Neural cell (in vitro differentiated cells): ENCODE measurements around the gene MAML2. TPM values are rescaled to one million over a fixed set of nuclear protein-coding genes. Genes with fewer than 3 reads are reported as not detected.
"Not testable (repeated sequence)": the region's sequence is repeated elsewhere in the genome, so short reads cannot be mapped to it uniquely, and the experiment has no call there.

Experiments
- H2AFZ ChIP-seq: fragments of 200-600, 300-800 bp; sonication (generic), shearing (Covaris generic); 2 replicates; pipeline ENCODE4 v1.6.0; 2014; ENCODE audit warnings: low read depth, mild to moderate bottlenecking, antibody characterized with exemption, low read length, moderate library complexity
- H3F3A ChIP-seq: fragments of 200-600 bp; shearing (Covaris generic); 2 replicates; pipeline ENCODE4 v1.6.1; 2016; ENCODE audit warnings: mild to moderate bottlenecking, moderate library complexity, mixed read lengths, antibody characterized with exemption, low read length; ENCODE audit not compliant: insufficient read depth, poor library complexity, severe bottlenecking
- H3K27ac ChIP-seq: fragments of 200-600, 300-800 bp; sonication (generic), shearing (Covaris generic); 2 replicates; pipeline ENCODE4 v1.5.1; 2014; ENCODE audit warnings: mild to moderate bottlenecking, low read length, moderate library complexity
- H3K27me3 ChIP-seq: fragments of 300-800, 200-600 bp; sonication (generic), shearing (Covaris generic); 2 replicates; pipeline ENCODE4 v1.6.0; 2014; ENCODE audit warnings: mild to moderate bottlenecking, low read depth, low read length, moderate library complexity; ENCODE audit not compliant: insufficient read depth
- H3K36me3 ChIP-seq: fragments of 300-800, 200-600 bp; sonication (generic), shearing (Covaris generic); 2 replicates; pipeline ENCODE4 v1.5.1; 2014; ENCODE audit warnings: mild to moderate bottlenecking, antibody characterized with exemption, low read length, moderate library complexity; ENCODE audit not compliant: insufficient read depth
- H3K4me2 ChIP-seq: fragments of 300-800, 200-600 bp; sonication (generic), shearing (Covaris generic); 2 replicates; pipeline ENCODE4 v1.6.0; 2014; ENCODE audit warnings: mild to moderate bottlenecking, low read length
- H3K4me3 ChIP-seq: fragments of 300-800, 200-600 bp; sonication (generic), shearing (Covaris generic); 2 replicates; pipeline ENCODE4 v1.5.1; 2014; ENCODE audit warnings: mild to moderate bottlenecking, low read length, moderate library complexity
- H3K79me2 ChIP-seq: fragments of 200-600 bp; shearing (Covaris generic); replicated peaks from 2 replicates; pipeline ENCODE4 v1.6.0; 2014; ENCODE audit warnings: mild to moderate bottlenecking, low read length, moderate library complexity; ENCODE audit not compliant: insufficient read depth
- H3K9ac ChIP-seq: fragments of 300-800, 200-600 bp; sonication (generic), shearing (Covaris generic); 2 replicates; pipeline ENCODE4 v1.6.1; 2016; ENCODE audit warnings: mild to moderate bottlenecking, low read length, mixed read lengths
- H3K9me2 ChIP-seq: fragments of 200-600 bp; shearing (Covaris generic); 2 replicates; pipeline ENCODE4 v1.6.1; 2016; ENCODE audit warnings: mild to moderate bottlenecking, low read length, mixed read lengths; ENCODE audit not compliant: insufficient read depth
- H3K9me3 ChIP-seq: fragments of 200-600, 300-800 bp; sonication (generic), shearing (Covaris generic); 2 replicates; pipeline ENCODE4 v1.6.1; 2016; ENCODE audit warnings: mild to moderate bottlenecking, mixed run types, low read length, moderate library complexity, mixed read lengths
- H4K20me1 ChIP-seq: fragments of 200-600 bp; shearing (Covaris generic); 2 replicates; pipeline ENCODE4 v1.6.1; 2016; ENCODE audit warnings: mild to moderate bottlenecking, mixed run types; ENCODE audit not compliant: insufficient read depth
- EP300 ChIP-seq: fragments of 450-650 bp; conservative IDR thresholded peaks from 2 replicates; pipeline ENCODE4 v1.6.1; 2014; ENCODE audit warnings: antibody characterized with exemption, mild to moderate bottlenecking, moderate library complexity; ENCODE audit not compliant: poor library complexity, severe bottlenecking
- EZH2 ChIP-seq: fragments of 200-600, 300-800 bp; shearing (Covaris generic), sonication (generic); IDR thresholded peaks from 2 replicates; pipeline ENCODE4 v1.6.1; 2014; ENCODE audit warnings: antibody characterized with exemption, low read length, borderline replicate concordance, mild to moderate bottlenecking; ENCODE audit not compliant: insufficient read depth, poor library complexity, severe bottlenecking
- MXI1 ChIP-seq: fragments of 450-650 bp; conservative IDR thresholded peaks from 2 replicates; pipeline ENCODE4 v1.6.1; 2014; ENCODE audit warnings: antibody characterized with exemption, mild to moderate bottlenecking; ENCODE audit not compliant: poor library complexity, severe bottlenecking
- POLR2AphosphoS5 ChIP-seq: IDR thresholded peaks from 2 replicates; pipeline ENCODE4 v1.6.1; 2012
- RAD21 ChIP-seq: fragments of 450-650 bp; conservative IDR thresholded peaks from 2 replicates; pipeline ENCODE4 v1.6.1; 2014; ENCODE audit warnings: antibody characterized with exemption, mild to moderate bottlenecking, moderate library complexity
- SMC3 ChIP-seq: fragments of 450-650 bp; conservative IDR thresholded peaks from 2 replicates; pipeline ENCODE4 v1.6.1; 2014; ENCODE audit warnings: antibody characterized with exemption, mild to moderate bottlenecking, moderate library complexity; ENCODE audit not compliant: poor library complexity
- TAF1 ChIP-seq: IDR thresholded peaks from 2 replicates; pipeline ENCODE4 v1.6.1; 2012; ENCODE audit warnings: low read depth
- polyA plus RNA-seq: library from polyadenylated mRNA; depleted of rRNA; stranded (reverse); fragments of >200 nt; gene quantifications from 2 replicates; pipeline ENCODE4 v1.2.3, GENCODE V29; 2014
- TF ChIP-seq, protein P1 (sequence below): IDR thresholded peaks from 2 replicates; pipeline ENCODE4 v1.6.1; 2012; ENCODE audit warnings: borderline replicate concordance
- TF ChIP-seq, protein P2 (sequence below): fragments of 450-650 bp; IDR thresholded peaks from 2 replicates; pipeline ENCODE4 v1.5.1; 2014; ENCODE audit warnings: antibody characterized with exemption, mild to moderate bottlenecking, moderate library complexity; ENCODE audit not compliant: poor library complexity, severe bottlenecking

Gene MAML2
- polyA plus RNA-seq, 1 donor from 2014 or later, result 3.6 TPM

DNA sequence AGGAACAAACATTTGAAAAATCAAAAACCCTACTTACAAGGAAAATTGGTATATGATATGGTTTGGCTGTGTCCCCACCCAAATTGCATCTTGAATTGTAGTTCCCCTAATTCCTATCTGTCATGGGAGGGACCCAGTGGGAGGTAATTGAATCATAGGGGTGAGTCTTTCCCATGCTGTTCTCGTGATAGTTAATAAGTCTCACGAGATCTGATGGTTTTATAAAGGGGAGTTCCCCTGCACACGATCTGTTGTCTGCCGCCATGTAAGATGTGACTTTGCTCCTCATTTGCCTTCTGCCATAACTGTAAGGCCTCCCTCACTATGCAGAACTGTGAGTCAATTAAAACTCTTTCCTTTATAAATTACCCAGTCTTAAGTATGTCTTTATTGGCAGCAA lies 74.5 kb downstream of the MAML2 start:
- not testable (repeated sequence) for H3K4me3 ChIP-seq, H3K27me3 ChIP-seq, H3K9ac ChIP-seq, H4K20me1 ChIP-seq, H2AFZ ChIP-seq, H3K27ac ChIP-seq, H3K9me2 ChIP-seq, H3K9me3 ChIP-seq, H3K79me2 ChIP-seq, H3K4me2 ChIP-seq, H3K36me3 ChIP-seq, H3F3A ChIP-seq

DNA sequence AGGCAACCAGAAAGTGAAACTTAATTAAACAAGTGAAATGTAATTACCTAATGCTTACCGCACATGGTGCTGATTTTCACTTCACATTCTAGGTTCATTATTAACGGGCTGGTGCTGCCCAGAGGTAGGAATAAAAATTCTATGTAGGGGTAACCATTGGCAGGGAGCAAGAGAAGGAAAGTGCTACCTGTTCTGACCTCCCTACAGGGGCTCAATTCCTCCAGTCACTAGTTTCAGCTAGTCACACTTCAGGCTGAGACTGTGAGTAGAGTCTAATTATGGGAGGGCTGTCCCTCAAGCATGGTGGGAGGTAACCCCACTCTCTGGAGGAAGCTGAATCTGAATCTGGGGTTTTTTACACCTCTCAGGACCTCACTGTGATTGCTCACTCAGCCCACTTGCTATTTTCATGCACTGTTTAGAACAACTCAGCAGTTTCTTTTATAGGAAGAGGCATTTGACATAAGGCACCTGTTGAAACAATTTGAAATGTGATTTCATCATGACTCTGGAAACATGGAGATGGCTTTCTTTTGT lies 75.4 kb downstream of the MAML2 start:
- Histone ChIP-seq H3K27me3 (no peaks in the 10 kb centered on the region), H4K20me1 (no peaks in the 10 kb centered on the region), H3F3A (no peaks in the 10 kb centered on the region), H3K4me3 (no peak overlapping the region), H3K79me2 (no peaks in the 10 kb centered on the region), H3K36me3 (no peaks in the 10 kb centered on the region), H3K4me2 (no peak overlapping the region), H2AFZ (no peak overlapping the region), H3K9me2 (no peaks in the 10 kb centered on the region), H3K9me3 (no peaks in the 10 kb centered on the region), H3K27ac (no peak overlapping the region), H3K9ac (no peak overlapping the region)
- TF ChIP-seq, protein P1, sequence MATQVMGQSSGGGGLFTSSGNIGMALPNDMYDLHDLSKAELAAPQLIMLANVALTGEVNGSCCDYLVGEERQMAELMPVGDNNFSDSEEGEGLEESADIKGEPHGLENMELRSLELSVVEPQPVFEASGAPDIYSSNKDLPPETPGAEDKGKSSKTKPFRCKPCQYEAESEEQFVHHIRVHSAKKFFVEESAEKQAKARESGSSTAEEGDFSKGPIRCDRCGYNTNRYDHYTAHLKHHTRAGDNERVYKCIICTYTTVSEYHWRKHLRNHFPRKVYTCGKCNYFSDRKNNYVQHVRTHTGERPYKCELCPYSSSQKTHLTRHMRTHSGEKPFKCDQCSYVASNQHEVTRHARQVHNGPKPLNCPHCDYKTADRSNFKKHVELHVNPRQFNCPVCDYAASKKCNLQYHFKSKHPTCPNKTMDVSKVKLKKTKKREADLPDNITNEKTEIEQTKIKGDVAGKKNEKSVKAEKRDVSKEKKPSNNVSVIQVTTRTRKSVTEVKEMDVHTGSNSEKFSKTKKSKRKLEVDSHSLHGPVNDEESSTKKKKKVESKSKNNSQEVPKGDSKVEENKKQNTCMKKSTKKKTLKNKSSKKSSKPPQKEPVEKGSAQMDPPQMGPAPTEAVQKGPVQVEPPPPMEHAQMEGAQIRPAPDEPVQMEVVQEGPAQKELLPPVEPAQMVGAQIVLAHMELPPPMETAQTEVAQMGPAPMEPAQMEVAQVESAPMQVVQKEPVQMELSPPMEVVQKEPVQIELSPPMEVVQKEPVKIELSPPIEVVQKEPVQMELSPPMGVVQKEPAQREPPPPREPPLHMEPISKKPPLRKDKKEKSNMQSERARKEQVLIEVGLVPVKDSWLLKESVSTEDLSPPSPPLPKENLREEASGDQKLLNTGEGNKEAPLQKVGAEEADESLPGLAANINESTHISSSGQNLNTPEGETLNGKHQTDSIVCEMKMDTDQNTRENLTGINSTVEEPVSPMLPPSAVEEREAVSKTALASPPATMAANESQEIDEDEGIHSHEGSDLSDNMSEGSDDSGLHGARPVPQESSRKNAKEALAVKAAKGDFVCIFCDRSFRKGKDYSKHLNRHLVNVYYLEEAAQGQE, result no peak
- no peak for TF ChIP-seq SMC3
- no peak for TF ChIP-seq EP300
- no peak for TF ChIP-seq TAF1
- TF ChIP-seq, protein P2, sequence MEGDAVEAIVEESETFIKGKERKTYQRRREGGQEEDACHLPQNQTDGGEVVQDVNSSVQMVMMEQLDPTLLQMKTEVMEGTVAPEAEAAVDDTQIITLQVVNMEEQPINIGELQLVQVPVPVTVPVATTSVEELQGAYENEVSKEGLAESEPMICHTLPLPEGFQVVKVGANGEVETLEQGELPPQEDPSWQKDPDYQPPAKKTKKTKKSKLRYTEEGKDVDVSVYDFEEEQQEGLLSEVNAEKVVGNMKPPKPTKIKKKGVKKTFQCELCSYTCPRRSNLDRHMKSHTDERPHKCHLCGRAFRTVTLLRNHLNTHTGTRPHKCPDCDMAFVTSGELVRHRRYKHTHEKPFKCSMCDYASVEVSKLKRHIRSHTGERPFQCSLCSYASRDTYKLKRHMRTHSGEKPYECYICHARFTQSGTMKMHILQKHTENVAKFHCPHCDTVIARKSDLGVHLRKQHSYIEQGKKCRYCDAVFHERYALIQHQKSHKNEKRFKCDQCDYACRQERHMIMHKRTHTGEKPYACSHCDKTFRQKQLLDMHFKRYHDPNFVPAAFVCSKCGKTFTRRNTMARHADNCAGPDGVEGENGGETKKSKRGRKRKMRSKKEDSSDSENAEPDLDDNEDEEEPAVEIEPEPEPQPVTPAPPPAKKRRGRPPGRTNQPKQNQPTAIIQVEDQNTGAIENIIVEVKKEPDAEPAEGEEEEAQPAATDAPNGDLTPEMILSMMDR, result no peak
- TF ChIP-seq MXI1, result no peak
- TF ChIP-seq EZH2, result no peak
- TF ChIP-seq RAD21, result no peak
- TF ChIP-seq POLR2AphosphoS5, result no peak

DNA sequence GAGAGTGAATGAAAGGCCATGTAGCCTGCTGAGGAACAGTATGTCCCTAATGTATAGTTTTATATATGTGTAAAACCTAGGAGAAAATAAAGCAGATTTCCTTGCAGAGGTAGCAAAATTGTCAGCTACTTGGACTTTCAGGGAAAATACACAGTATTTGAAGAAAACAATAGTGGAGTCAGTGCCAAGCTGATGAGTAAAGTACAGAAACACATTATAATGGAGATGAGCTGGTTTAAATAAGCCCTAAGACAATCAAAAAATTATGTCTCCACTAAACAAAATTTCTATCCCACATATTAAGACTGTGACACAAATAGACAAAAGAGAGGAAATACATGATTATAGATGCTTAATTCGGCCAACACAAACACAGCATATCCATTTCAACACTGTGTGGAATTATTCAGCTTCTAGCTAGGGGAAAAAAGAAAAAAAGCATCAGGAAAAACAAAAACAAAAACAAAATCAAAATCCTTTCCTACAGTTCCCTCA lies 75.9 kb downstream of the MAML2 start:
- Histone ChIP-seq H3K9me2 (no peaks in the 10 kb centered on the region), H3K9me3 (no peaks in the 10 kb centered on the region), H4K20me1 (no peaks in the 10 kb centered on the region), H3K9ac (no peak overlapping the region), H3K4me2 (no peak overlapping the region), H2AFZ (no peak overlapping the region), H3K4me3 (no peak overlapping the region), H3F3A (no peaks in the 10 kb centered on the region), H3K36me3 (no peaks in the 10 kb centered on the region), H3K27me3 (no peaks in the 10 kb centered on the region), H3K79me2 (no peaks in the 10 kb centered on the region), H3K27ac (no peak overlapping the region)
- TF ChIP-seq MXI1 (no peak), POLR2AphosphoS5 (no peak), EP300 (no peak)
- TF ChIP-seq, protein P2, result no peak
- TF ChIP-seq, protein P1, result no peak
